ENCODE data around the gene ASB2.

ASB2 gene

GRCh38 chr14:93905623-93906022 lies 70.7 kb downstream of the ASB2 start:
- ChIA-PET POLR2A (no interaction called here), CTCF (interaction anchor here (0.9 kb wide), 1 partner anchor 22 kb away, joined by 4 read pairs; no protein-coding TSS in a partner anchor)
- H3K4me3 ChIP-seq (ENCODE audit: low read depth, low read length), result no peak overlapping the region
- TF ChIP-seq SCRT1 (tag by site-specific recombination; IDR thresholded peaks at IDR 0.05; ENCODE audit: borderline replicate concordance) (no peak), ZFP69B (tag by site-specific recombination; IDR thresholded peaks at IDR 0.05) (no peak), ZNF112 (tag by site-specific recombination; IDR thresholded peaks at IDR 0.05) (no peak), GFI1B (tag by site-specific recombination; IDR thresholded peaks at IDR 0.05) (no peak), HIC1 (tag by site-specific recombination; IDR thresholded peaks at IDR 0.05) (no peak), ZNF16 (tag by site-specific recombination; IDR thresholded peaks at IDR 0.05; ENCODE audit: low read depth) (no peak), OVOL3 (tag by site-specific recombination; IDR thresholded peaks at IDR 0.05) (no peak), FEZF1 (tag by site-specific recombination; IDR thresholded peaks at IDR 0.05) (no peak), ZNF174 (tag by site-specific recombination; IDR thresholded peaks at IDR 0.05) (no peak), IKZF3 (tag by site-specific recombination; IDR thresholded peaks at IDR 0.05) (no peak), ZNF280D (tag by site-specific recombination; IDR thresholded peaks at IDR 0.05) (no peak), INSM2 (tag by site-specific recombination; IDR thresholded peaks at IDR 0.05) (no peak), BCL11B (tag by site-specific recombination; IDR thresholded peaks at IDR 0.05; ENCODE audit: low read depth) (no peak), ZNF785 (tag by site-specific recombination; IDR thresholded peaks at IDR 0.05) (no peak), ZNF670 (tag by site-specific recombination; IDR thresholded peaks at IDR 0.05; ENCODE audit: low read depth) (no peak)
- no peaks in the 10 kb centered on the region for H3K36me3 ChIP-seq (ENCODE audit: control insufficient read depth in 2 of 2, insufficient read depth in 1 of 2, low read length in 2 of 2)
- no peak overlapping the region for H3K27ac ChIP-seq (ENCODE audit: extremely low read depth, low read depth, low read length)
- H3K4me1 ChIP-seq (ENCODE audit: control insufficient read depth, insufficient read depth, low read length), result no peaks in the 10 kb centered on the region
- no peaks in the 10 kb centered on the region for H3K9me3 ChIP-seq (ENCODE audit: control insufficient read depth, insufficient read depth, low read depth, low read length)

- Histone ChIP-seq H3K27ac (ENCODE audit: extremely low read depth, low read depth, low read length) (no peak overlapping the region), H3K36me3 (ENCODE audit: control insufficient read depth in 2 of 2, insufficient read depth in 1 of 2, low read length in 2 of 2) (no peaks in the 10 kb centered on the region), H3K4me1 (ENCODE audit: control insufficient read depth, insufficient read depth, low read length) (no peaks in the 10 kb centered on the region), H3K4me3 (ENCODE audit: low read depth, low read length) (no peak overlapping the region), H3K9me3 (ENCODE audit: control insufficient read depth, insufficient read depth, low read depth, low read length) (no peaks in the 10 kb centered on the region)
- ChIA-PET CTCF (interaction anchor here (0.5 to 4.2 kb wide), 12 partner anchors 10 to 713 kb away, joined by 3 to 54 read pairs (median 3); no protein-coding TSS in a partner anchor), POLR2A (no interaction called here)
- no peak for TF ChIP-seq ZNF830 (tag by site-specific recombination; IDR thresholded peaks at IDR 0.05; ENCODE audit: low read depth)
- TF ChIP-seq PBX3 (CRISPR knock-in tag; IDR thresholded peaks at IDR 0.05), result no peak
- no peak for TF ChIP-seq ZNF791 (tag by site-specific recombination; IDR thresholded peaks at IDR 0.05)
- no peak for TF ChIP-seq KLF9 (tag by site-specific recombination; IDR thresholded peaks at IDR 0.05; ENCODE audit: low read depth)
- no peak for TF ChIP-seq ZNF114 (tag by site-specific recombination; IDR thresholded peaks at IDR 0.05)
- TF ChIP-seq ZNF654 (tag by site-specific recombination; IDR thresholded peaks at IDR 0.05; ENCODE audit: low read depth), result peak; percentile 42; the same call in 1 of the 2 replicates
- no peak for TF ChIP-seq ZBTB26 (tag by site-specific recombination; optimal IDR thresholded peaks at IDR 0.05)
- no peak for TF ChIP-seq ZNF184 (tag by site-specific recombination; IDR thresholded peaks at IDR 0.05)
- TF ChIP-seq ZNF292 (tag by site-specific recombination; IDR thresholded peaks at IDR 0.05; ENCODE audit: borderline replicate concordance, low read depth), result no peak
- no peak for TF ChIP-seq ZBTB1 (tag by site-specific recombination; IDR thresholded peaks at IDR 0.05)
- no peak for TF ChIP-seq SETDB1 (IDR thresholded peaks at IDR 0.05; ENCODE audit: insufficient read length, low read length)
These were observed 72.8 kb downstream of the ASB2 start for GRCh38 chr14:93903342-93904184.

All from HEK293 (cell line).